Keratinocyte (primary cell): ENCODE measurements around the gene DGCR8.

ENCODE experiments used
- EZH2 ChIP-seq: IDR thresholded peaks from one replicate; pipeline ENCODE4 v1.6.1; 2012; ENCODE audit warnings: inconsistent platforms, mild to moderate bottlenecking, low read length, moderate library complexity
- TF ChIP-seq, protein P1 (sequence below), 3 experiments: IDR thresholded peaks in 1 of 3; conservative IDR thresholded peaks in 1 of 3; optimal IDR thresholded peaks in 1 of 3; 2 replicates in 2 of 3; 3 replicates in 1 of 3; pipeline versions ENCODE3 to v1.5.1; 2011; ENCODE audit warnings: low read length in 3 of 3, mild to moderate bottlenecking in 3 of 3, moderate library complexity in 2 of 3, control low read depth in 1 of 3, inconsistent platforms in 1 of 3; ENCODE audit not compliant: insufficient read depth in 2 of 3; ENCODE audit errors: extremely low read depth in 1 of 3

DNA sequence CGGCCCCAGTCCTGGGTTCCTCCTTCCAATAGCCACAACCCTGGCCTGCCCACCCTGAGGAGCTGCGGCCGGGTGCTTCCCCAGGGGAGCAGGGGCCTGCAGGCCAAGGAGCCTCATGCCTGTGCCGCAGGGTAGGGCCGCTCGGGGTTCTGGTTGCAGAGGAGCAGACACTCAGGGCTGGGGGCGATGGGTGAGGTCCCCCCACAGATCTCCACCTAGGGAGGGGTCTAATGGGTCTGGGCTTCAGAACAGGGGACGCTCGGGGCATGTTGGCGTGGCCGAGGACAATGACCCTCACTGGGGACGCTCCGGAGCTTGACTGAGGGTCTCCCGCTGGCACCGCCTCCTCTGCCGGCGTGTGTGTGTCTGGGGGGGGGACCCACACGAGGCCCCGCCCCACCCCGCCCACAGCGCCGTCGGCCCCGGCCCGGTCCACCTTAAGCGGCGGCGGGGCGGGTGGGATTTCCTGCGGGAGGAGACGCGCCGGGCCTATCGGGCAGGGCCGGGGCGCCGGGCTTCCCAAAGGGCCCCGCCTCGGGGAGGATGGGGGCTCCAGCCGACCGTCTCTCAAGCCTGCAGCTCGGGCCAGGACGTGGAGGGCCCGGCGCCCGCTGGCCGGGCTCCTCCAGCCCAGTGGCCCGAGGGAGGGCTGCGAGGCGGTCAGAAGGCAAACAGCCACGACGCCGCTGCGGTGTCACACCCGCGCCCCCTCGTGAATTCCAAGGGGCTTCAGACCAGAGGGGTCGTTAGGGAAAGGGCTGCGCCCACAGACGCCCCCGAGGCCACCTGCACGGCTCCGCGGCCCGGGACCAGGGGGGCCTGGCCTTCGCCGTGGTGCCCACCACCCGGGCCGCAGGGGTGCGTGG is 50.9 kb downstream of the DGCR8 start:
- TF ChIP-seq, protein P1, sequence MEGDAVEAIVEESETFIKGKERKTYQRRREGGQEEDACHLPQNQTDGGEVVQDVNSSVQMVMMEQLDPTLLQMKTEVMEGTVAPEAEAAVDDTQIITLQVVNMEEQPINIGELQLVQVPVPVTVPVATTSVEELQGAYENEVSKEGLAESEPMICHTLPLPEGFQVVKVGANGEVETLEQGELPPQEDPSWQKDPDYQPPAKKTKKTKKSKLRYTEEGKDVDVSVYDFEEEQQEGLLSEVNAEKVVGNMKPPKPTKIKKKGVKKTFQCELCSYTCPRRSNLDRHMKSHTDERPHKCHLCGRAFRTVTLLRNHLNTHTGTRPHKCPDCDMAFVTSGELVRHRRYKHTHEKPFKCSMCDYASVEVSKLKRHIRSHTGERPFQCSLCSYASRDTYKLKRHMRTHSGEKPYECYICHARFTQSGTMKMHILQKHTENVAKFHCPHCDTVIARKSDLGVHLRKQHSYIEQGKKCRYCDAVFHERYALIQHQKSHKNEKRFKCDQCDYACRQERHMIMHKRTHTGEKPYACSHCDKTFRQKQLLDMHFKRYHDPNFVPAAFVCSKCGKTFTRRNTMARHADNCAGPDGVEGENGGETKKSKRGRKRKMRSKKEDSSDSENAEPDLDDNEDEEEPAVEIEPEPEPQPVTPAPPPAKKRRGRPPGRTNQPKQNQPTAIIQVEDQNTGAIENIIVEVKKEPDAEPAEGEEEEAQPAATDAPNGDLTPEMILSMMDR (optimal IDR thresholded peaks at IDR 0.05 in 1 of 3, IDR thresholded peaks at IDR 0.05 in 1 of 3, conservative IDR thresholded peaks at IDR 0.05 in 1 of 3; ENCODE audit: extremely low read depth in 1 of 3, insufficient read depth in 2 of 3, low read length in 3 of 3): no peak
- TF ChIP-seq EZH2: no peak
